ENCODE measurements around the gene TUBD1. TPM values are rescaled to one million over a fixed set of nuclear protein-coding genes. Genes with fewer than 3 reads are reported as not detected.
"Not testable (repeated sequence)": the region's sequence is repeated elsewhere in the genome, so short reads cannot be mapped to it uniquely, and the experiment has no call there.

Gene TUBD1
- total RNA-seq, 1 donor from 2014 or later: 9.0 TPM

GRCh38 chr17:59930768-59931167 lies 38.0 kb upstream of the TUBD1 start:
- not testable (repeated sequence) for H3K9me3 Mint-ChIP-seq (ENCODE audit: unreplicated experiment); H3K9me3 ChIP-seq (ENCODE audit: insufficient read depth, low read depth, low read length); H3K4me3 ChIP-seq (ENCODE audit: insufficient read depth, low read depth, low read length); H4K20me1 ChIP-seq (ENCODE audit: insufficient read depth, low read length); H3K27me3 Mint-ChIP-seq (ENCODE audit: low read depth, unreplicated experiment); FAIRE-seq; H3K27me3 ChIP-seq (ENCODE audit: insufficient read depth, low read length); H3K4me3 Mint-ChIP-seq (ENCODE audit: unreplicated experiment); H3K4me1 Mint-ChIP-seq (ENCODE audit: low read depth, unreplicated experiment); H3K36me3 Mint-ChIP-seq (ENCODE audit: low read depth, unreplicated experiment); H2AFZ ChIP-seq (ENCODE audit: low read depth, low read length); H3K4me1 ChIP-seq (ENCODE audit: insufficient read depth, low read length); H3K9ac ChIP-seq (ENCODE audit: low read length); H3K79me2 ChIP-seq (ENCODE audit: insufficient read depth, low read length); H3K27ac ChIP-seq (ENCODE audit: low read depth, low read length); H3K27ac Mint-ChIP-seq (ENCODE audit: unreplicated experiment); H3K4me2 ChIP-seq (ENCODE audit: low read length)
- H3K36me3 ChIP-seq (ENCODE audit: insufficient read depth, low read length): peaks cover 15% of the 10 kb centered on the region
- peak; percentile 33 for DNase-seq (ENCODE audit: low read depth)

- not testable (repeated sequence) for H3K9ac ChIP-seq (ENCODE audit: low read length); H3K9me3 ChIP-seq (ENCODE audit: insufficient read depth, low read depth, low read length); H3K9me3 Mint-ChIP-seq (ENCODE audit: unreplicated experiment); H3K4me1 ChIP-seq (ENCODE audit: insufficient read depth, low read length); H3K27ac ChIP-seq (ENCODE audit: low read depth, low read length); H3K27ac Mint-ChIP-seq (ENCODE audit: unreplicated experiment); H2AFZ ChIP-seq (ENCODE audit: low read depth, low read length); H3K4me3 Mint-ChIP-seq (ENCODE audit: unreplicated experiment); H3K4me3 ChIP-seq (ENCODE audit: insufficient read depth, low read depth, low read length); H4K20me1 ChIP-seq (ENCODE audit: insufficient read depth, low read length); DNase-seq (ENCODE audit: low read depth); H3K4me1 Mint-ChIP-seq (ENCODE audit: low read depth, unreplicated experiment); H3K27me3 Mint-ChIP-seq (ENCODE audit: low read depth, unreplicated experiment); H3K79me2 ChIP-seq (ENCODE audit: insufficient read depth, low read length); H3K4me2 ChIP-seq (ENCODE audit: low read length); H3K27me3 ChIP-seq (ENCODE audit: insufficient read depth, low read length); FAIRE-seq
- H3K36me3 ChIP-seq (ENCODE audit: insufficient read depth, low read length): peaks cover 17% of the 10 kb centered on the region
- peaks cover 13% of the 10 kb centered on the region for H3K36me3 Mint-ChIP-seq (ENCODE audit: low read depth, unreplicated experiment)
Measured at GRCh38 chr17:59930121-59930520, 37.4 kb upstream of the TUBD1 start.

DNA sequence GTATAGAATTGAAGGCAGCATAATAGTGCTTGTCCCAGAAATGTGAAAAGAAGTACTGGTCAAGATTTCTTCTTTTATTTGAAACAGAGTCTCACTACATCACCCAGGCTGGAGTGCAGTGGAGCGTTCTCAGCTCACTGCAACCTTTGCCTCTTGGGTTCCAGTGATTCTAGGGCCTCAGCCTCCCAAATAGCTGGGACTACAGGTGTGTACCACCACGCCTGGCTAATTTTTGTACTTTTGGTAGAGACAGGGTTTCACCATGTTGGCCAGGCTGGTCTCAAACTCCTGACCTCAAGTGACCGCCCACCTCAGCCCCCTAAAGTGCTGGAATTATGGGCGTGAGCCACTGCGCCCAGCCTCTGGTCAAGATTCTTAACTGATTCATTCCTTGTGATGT lies 27.9 kb upstream of the TUBD1 start:
- not testable (repeated sequence) for H3K4me1 ChIP-seq (ENCODE audit: insufficient read depth, low read length); H3K4me3 ChIP-seq (ENCODE audit: insufficient read depth, low read depth, low read length); H2AFZ ChIP-seq (ENCODE audit: low read depth, low read length); FAIRE-seq; H3K27me3 Mint-ChIP-seq (ENCODE audit: low read depth, unreplicated experiment); H4K20me1 ChIP-seq (ENCODE audit: insufficient read depth, low read length); H3K4me3 Mint-ChIP-seq (ENCODE audit: unreplicated experiment); H3K27ac Mint-ChIP-seq (ENCODE audit: unreplicated experiment); H3K9ac ChIP-seq (ENCODE audit: low read length); H3K4me1 Mint-ChIP-seq (ENCODE audit: low read depth, unreplicated experiment); H3K27me3 ChIP-seq (ENCODE audit: insufficient read depth, low read length); DNase-seq (ENCODE audit: low read depth); H3K9me3 ChIP-seq (ENCODE audit: insufficient read depth, low read depth, low read length); H3K4me2 ChIP-seq (ENCODE audit: low read length); H3K27ac ChIP-seq (ENCODE audit: low read depth, low read length); H3K79me2 ChIP-seq (ENCODE audit: insufficient read depth, low read length); H3K9me3 Mint-ChIP-seq (ENCODE audit: unreplicated experiment)
- peaks cover 10% of the 10 kb centered on the region for H3K36me3 ChIP-seq (ENCODE audit: insufficient read depth, low read length)
- peaks cover 16% of the 10 kb centered on the region for H3K36me3 Mint-ChIP-seq (ENCODE audit: low read depth, unreplicated experiment)

GRCh38 chr17:59916446-59916845 lies 23.7 kb upstream of the TUBD1 start:
- peaks cover 15% of the 10 kb centered on the region for H3K36me3 Mint-ChIP-seq (ENCODE audit: low read depth, unreplicated experiment)
- H3K79me2 ChIP-seq (ENCODE audit: insufficient read depth, low read length): no peaks in the 10 kb centered on the region
- no peak overlapping the region for H3K27ac ChIP-seq (ENCODE audit: low read depth, low read length)
- no peak overlapping the region for H3K9ac ChIP-seq (ENCODE audit: low read length)
- H3K27ac Mint-ChIP-seq (ENCODE audit: unreplicated experiment): no peak overlapping the region
- no peaks in the 10 kb centered on the region for H3K27me3 ChIP-seq (ENCODE audit: insufficient read depth, low read length)
- no peak overlapping the region for H3K4me3 ChIP-seq (ENCODE audit: insufficient read depth, low read depth, low read length)
- FAIRE-seq (no peak), DNase-seq (ENCODE audit: low read depth) (no peak)
- H3K4me1 Mint-ChIP-seq (ENCODE audit: low read depth, unreplicated experiment): no peaks in the 10 kb centered on the region
- peaks cover 17% of the 10 kb centered on the region for H3K36me3 ChIP-seq (ENCODE audit: insufficient read depth, low read length)
- H3K4me3 Mint-ChIP-seq (ENCODE audit: unreplicated experiment): no peak overlapping the region
- no peaks in the 10 kb centered on the region for H3K4me1 ChIP-seq (ENCODE audit: insufficient read depth, low read length)
- no peaks in the 10 kb centered on the region for H3K9me3 ChIP-seq (ENCODE audit: insufficient read depth, low read depth, low read length)
- H3K9me3 Mint-ChIP-seq (ENCODE audit: unreplicated experiment): no peaks in the 10 kb centered on the region
- H2AFZ ChIP-seq (ENCODE audit: low read depth, low read length): no peak overlapping the region
- TF ChIP-seq, protein P1, sequence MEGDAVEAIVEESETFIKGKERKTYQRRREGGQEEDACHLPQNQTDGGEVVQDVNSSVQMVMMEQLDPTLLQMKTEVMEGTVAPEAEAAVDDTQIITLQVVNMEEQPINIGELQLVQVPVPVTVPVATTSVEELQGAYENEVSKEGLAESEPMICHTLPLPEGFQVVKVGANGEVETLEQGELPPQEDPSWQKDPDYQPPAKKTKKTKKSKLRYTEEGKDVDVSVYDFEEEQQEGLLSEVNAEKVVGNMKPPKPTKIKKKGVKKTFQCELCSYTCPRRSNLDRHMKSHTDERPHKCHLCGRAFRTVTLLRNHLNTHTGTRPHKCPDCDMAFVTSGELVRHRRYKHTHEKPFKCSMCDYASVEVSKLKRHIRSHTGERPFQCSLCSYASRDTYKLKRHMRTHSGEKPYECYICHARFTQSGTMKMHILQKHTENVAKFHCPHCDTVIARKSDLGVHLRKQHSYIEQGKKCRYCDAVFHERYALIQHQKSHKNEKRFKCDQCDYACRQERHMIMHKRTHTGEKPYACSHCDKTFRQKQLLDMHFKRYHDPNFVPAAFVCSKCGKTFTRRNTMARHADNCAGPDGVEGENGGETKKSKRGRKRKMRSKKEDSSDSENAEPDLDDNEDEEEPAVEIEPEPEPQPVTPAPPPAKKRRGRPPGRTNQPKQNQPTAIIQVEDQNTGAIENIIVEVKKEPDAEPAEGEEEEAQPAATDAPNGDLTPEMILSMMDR (IDR thresholded peaks at IDR 0.05; ENCODE audit: insufficient read depth, low read depth, low read length): no peak
- H4K20me1 ChIP-seq (ENCODE audit: insufficient read depth, low read length): no peaks in the 10 kb centered on the region
- no peaks in the 10 kb centered on the region for H3K27me3 Mint-ChIP-seq (ENCODE audit: low read depth, unreplicated experiment)
- no peak overlapping the region for H3K4me2 ChIP-seq (ENCODE audit: low read length)
